ENCODE results near the gene C1orf159. TPM values are rescaled to one million over a fixed set of nuclear protein-coding genes. Genes with fewer than 3 reads are reported as not detected.
A peak's percentile ranks its signal among the peaks of the same experiment; 100 is the strongest.

C1orf159 gene
- 7.0 TPM for polyA plus RNA-seq (2013, experiment 1 of 2)
- polyA plus RNA-seq (2013, experiment 2 of 2), result 6.8 TPM

DNA sequence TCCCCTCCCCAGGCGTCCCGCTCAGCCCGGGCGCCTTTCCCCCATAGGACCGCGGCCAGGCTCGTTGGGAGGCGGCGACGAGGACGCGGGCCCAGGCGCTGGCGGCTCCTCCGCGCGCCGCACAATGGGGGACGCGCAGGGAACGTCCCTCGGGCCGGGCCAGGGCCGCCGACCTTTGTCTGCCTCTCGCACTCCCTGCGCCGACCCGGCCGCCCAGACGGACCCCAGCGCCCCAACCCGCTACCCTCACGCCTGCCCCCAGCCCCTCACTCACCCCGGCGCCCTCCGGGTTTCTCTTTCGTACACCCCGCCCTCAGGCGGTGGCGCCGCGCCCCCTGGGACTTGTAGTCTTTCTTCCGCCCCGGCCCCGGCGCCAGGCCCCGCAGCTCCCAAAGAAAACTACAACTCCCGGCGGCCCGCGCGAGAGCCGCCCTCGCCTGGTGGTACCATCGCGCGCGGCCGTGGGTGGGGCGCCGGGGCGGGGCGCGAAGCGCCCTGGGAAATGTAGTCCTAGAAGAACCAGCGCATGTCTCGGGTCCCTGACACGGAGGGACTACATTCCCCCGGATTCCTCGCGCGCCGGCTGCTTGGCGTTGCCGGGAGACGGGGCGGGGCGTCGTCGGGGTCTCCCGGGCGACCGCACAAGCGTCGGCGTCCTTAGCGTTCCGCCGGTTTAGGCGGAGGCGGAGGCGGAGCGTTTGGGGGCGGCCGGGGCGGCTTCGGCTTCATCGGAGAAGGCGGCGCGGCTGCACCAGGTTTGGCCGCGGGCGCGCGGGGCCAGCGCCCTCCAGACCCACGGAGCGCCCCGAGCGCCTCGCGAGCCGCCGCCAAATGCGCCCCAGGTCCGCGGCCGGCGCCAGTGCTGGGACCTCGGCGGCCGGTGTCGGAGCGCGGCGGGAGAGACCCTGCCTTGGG is at the start of gene C1orf159:
Gene C1orf159 (minus strand): TSS at position 304 of the 915 bp plus-strand sequence. CDS start 24,546 bp downstream, outside the sequence.
- no peaks in the 10 kb centered on the region for H3K4me1 ChIP-seq (ENCODE audit: control insufficient read depth, low read depth, low read length)
- no peaks in the 10 kb centered on the region for H3K79me2 ChIP-seq (ENCODE audit: control insufficient read depth, insufficient read depth, low read length)
- H3K4me3 ChIP-seq (ENCODE audit: low read length), result peak within 1 kb of the TSS; percentile 62
- H3K27ac ChIP-seq (ENCODE audit: low read depth, low read length), result no peak within 1 kb of the TSS
- H4K8ac ChIP-seq (ENCODE audit: low read depth, low read length), result no peak within 1 kb of the TSS
- peaks cover 5% of the 10 kb centered on the region for H3K79me1 ChIP-seq (ENCODE audit: low read length)
- H3K23ac ChIP-seq (ENCODE audit: low read length), result no peak within 1 kb of the TSS
- peak; percentile 99 for DNase-seq
- H4K5ac ChIP-seq (ENCODE audit: low read length), result no peak within 1 kb of the TSS
- H3K56ac ChIP-seq (ENCODE audit: low read length), result peak within 1 kb of the TSS; percentile 89
- H3K27me3 ChIP-seq (ENCODE audit: insufficient read depth, low read length, poor library complexity), result no peaks in the 10 kb centered on the region
- H2BK120ac ChIP-seq (ENCODE audit: low read depth, low read length), result peak within 1 kb of the TSS; percentile 16
- no peak within 1 kb of the TSS for H2BK15ac ChIP-seq (replicated peaks; ENCODE audit: low read depth)
- H3K4ac ChIP-seq (ENCODE audit: low read depth, low read length), result peak within 1 kb of the TSS; percentile 79
- H3K4me2 ChIP-seq (ENCODE audit: low read length), result peak within 1 kb of the TSS; percentile 79
- peak within 1 kb of the TSS; percentile 79 for H3K9ac ChIP-seq (ENCODE audit: low read length)
- no peak within 1 kb of the TSS for H2BK5ac ChIP-seq (ENCODE audit: low read length)
- H3K18ac ChIP-seq (ENCODE audit: low read length), result peak within 1 kb of the TSS; percentile 73
- H3K36me3 ChIP-seq (ENCODE audit: control insufficient read depth, insufficient read depth, low read length), result peaks cover 1% of the 10 kb centered on the region
- H2AK5ac ChIP-seq (ENCODE audit: low read length), result no peak within 1 kb of the TSS
- no CpG with 5 or more reads among the region's 128 CpGs for WGBS (ENCODE audit: extremely low coverage, insufficient coverage, low lambda C conversion rate)

GRCh38 chr1:1165485-1165884 is 49.6 kb upstream of the C1orf159 start:
- Histone ChIP-seq H3K56ac (ENCODE audit: low read length) (no peak overlapping the region), H3K79me2 (ENCODE audit: control insufficient read depth, insufficient read depth, low read length) (no peaks in the 10 kb centered on the region), H3K23ac (ENCODE audit: low read length) (no peak overlapping the region), H4K5ac (ENCODE audit: low read length) (no peak overlapping the region), H3K4me1 (ENCODE audit: control insufficient read depth, low read depth, low read length) (peaks cover 4% of the 10 kb centered on the region), H4K8ac (ENCODE audit: low read depth, low read length) (no peak overlapping the region), H3K4ac (ENCODE audit: low read depth, low read length) (no peak overlapping the region), H2BK15ac (replicated peaks; ENCODE audit: low read depth) (no peak overlapping the region), H3K4me2 (ENCODE audit: low read length) (no peak overlapping the region), H2BK5ac (ENCODE audit: low read length) (no peak overlapping the region), H3K27ac (ENCODE audit: low read depth, low read length) (no peak overlapping the region), H2AK5ac (ENCODE audit: low read length) (no peak overlapping the region), H3K18ac (ENCODE audit: low read length) (no peak overlapping the region), H3K9ac (ENCODE audit: low read length) (no peak overlapping the region), H2BK120ac (ENCODE audit: low read depth, low read length) (no peak overlapping the region), H3K79me1 (ENCODE audit: low read length) (no peaks in the 10 kb centered on the region), H3K27me3 (ENCODE audit: insufficient read depth, low read length, poor library complexity) (no peaks in the 10 kb centered on the region), H3K4me3 (ENCODE audit: low read length) (no peak overlapping the region), H3K36me3 (ENCODE audit: control insufficient read depth, insufficient read depth, low read length) (no peaks in the 10 kb centered on the region)
- no peak for DNase-seq
- no CpG with 5 or more reads among the region's 12 CpGs for WGBS (ENCODE audit: extremely low coverage, insufficient coverage, low lambda C conversion rate)

DNA sequence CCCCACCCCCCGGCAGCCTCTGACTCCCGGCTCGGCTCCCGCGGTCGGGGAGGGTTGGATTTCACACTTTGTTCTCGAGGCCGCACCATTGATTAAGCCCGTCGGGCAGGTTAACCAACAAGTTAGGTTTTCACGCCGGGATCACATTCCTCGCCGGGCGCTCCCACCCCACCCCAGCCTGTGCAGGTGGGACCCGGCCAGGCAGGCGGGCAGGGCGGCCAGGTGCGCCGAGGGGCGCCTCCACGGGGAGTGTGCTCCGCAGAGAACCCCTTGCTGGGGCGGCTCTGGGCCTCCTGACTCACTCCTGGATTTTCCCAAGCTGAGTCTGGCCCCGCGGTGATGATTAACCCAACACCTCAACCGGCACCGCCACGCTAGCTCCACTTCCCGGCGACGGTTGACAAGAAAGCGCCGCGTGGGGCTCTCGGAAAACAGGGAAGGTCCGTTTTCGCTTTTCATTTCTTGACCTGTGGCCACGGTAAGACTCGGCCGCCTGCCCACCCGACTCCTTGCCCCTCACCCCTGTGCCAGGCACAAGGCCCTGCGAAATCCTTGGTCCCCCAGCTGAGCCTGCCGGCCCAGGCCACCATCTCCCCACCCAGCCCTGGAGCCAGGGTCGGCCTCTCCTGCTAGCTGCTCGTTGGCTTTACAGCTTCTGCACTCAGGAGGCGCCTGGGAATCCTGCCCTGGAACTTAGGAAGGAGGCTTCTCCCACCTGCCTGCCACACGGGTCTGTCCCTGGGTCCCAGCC is 49.0 kb upstream of the C1orf159 start:
- Histone ChIP-seq H3K56ac (ENCODE audit: low read length) (peak overlapping the region; percentile 86), H2BK5ac (ENCODE audit: low read length) (no peak overlapping the region), H2AK5ac (ENCODE audit: low read length) (no peak overlapping the region), H3K9ac (ENCODE audit: low read length) (peak overlapping the region; percentile 53), H3K79me2 (ENCODE audit: control insufficient read depth, insufficient read depth, low read length) (no peaks in the 10 kb centered on the region), H4K5ac (ENCODE audit: low read length) (no peak overlapping the region), H3K27me3 (ENCODE audit: insufficient read depth, low read length, poor library complexity) (no peaks in the 10 kb centered on the region), H3K36me3 (ENCODE audit: control insufficient read depth, insufficient read depth, low read length) (no peaks in the 10 kb centered on the region), H3K4me3 (ENCODE audit: low read length) (no peak overlapping the region), H4K8ac (ENCODE audit: low read depth, low read length) (no peak overlapping the region), H3K4ac (ENCODE audit: low read depth, low read length) (no peak overlapping the region), H2BK120ac (ENCODE audit: low read depth, low read length) (no peak overlapping the region), H3K4me1 (ENCODE audit: control insufficient read depth, low read depth, low read length) (peaks cover 4% of the 10 kb centered on the region), H3K79me1 (ENCODE audit: low read length) (no peaks in the 10 kb centered on the region), H2BK15ac (replicated peaks; ENCODE audit: low read depth) (no peak overlapping the region), H3K18ac (ENCODE audit: low read length) (peak overlapping the region; percentile 24), H3K4me2 (ENCODE audit: low read length) (no peak overlapping the region), H3K23ac (ENCODE audit: low read length) (no peak overlapping the region), H3K27ac (ENCODE audit: low read depth, low read length) (no peak overlapping the region)
- peak; percentile 53 for DNase-seq
- no CpG with 5 or more reads among the region's 48 CpGs for WGBS (ENCODE audit: extremely low coverage, insufficient coverage, low lambda C conversion rate)

DNA sequence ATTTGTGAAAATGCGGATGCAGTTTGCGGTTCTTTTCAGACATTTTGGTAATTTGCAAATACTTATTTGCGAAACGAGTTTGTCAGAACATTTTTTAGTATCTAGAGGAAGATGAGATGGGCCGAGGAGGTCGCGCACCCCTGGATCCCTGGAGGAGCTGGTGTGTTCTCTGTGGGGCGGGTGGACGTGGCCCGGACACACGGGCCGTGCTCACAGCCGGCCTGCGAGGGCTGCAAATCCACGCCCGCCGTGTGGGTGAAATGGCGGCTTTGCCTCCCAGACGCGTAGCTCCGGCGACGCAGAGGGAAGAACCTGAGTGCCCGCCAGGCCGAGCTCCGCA is 48.4 kb upstream of the C1orf159 start:
- Histone ChIP-seq H3K4me1 (ENCODE audit: control insufficient read depth, low read depth, low read length) (peaks cover 4% of the 10 kb centered on the region), H3K56ac (ENCODE audit: low read length) (peak overlapping the region; percentile 86), H2AK5ac (ENCODE audit: low read length) (no peak overlapping the region), H3K27me3 (ENCODE audit: insufficient read depth, low read length, poor library complexity) (no peaks in the 10 kb centered on the region), H4K5ac (ENCODE audit: low read length) (no peak overlapping the region), H3K18ac (ENCODE audit: low read length) (peak overlapping the region; percentile 24), H2BK5ac (ENCODE audit: low read length) (no peak overlapping the region), H2BK15ac (replicated peaks; ENCODE audit: low read depth) (no peak overlapping the region), H3K27ac (ENCODE audit: low read depth, low read length) (no peak overlapping the region), H4K8ac (ENCODE audit: low read depth, low read length) (no peak overlapping the region), H3K4me2 (ENCODE audit: low read length) (no peak overlapping the region), H3K36me3 (ENCODE audit: control insufficient read depth, insufficient read depth, low read length) (no peaks in the 10 kb centered on the region), H2BK120ac (ENCODE audit: low read depth, low read length) (no peak overlapping the region), H3K9ac (ENCODE audit: low read length) (peak overlapping the region; percentile 53), H3K4me3 (ENCODE audit: low read length) (no peak overlapping the region), H3K23ac (ENCODE audit: low read length) (peak overlapping the region; percentile 80), H3K79me1 (ENCODE audit: low read length) (no peaks in the 10 kb centered on the region), H3K4ac (ENCODE audit: low read depth, low read length) (no peak overlapping the region), H3K79me2 (ENCODE audit: control insufficient read depth, insufficient read depth, low read length) (no peaks in the 10 kb centered on the region)
- WGBS (ENCODE audit: extremely low coverage, insufficient coverage, low lambda C conversion rate), result no CpG with 5 or more reads among the region's 26 CpGs
- no peak for DNase-seq

GRCh38 chr1:1163538-1164070 is 47.7 kb upstream of the C1orf159 start:
- Histone ChIP-seq H3K4me1 (ENCODE audit: control insufficient read depth, low read depth, low read length) (peaks cover 4% of the 10 kb centered on the region), H2BK120ac (ENCODE audit: low read depth, low read length) (no peak overlapping the region), H3K27ac (ENCODE audit: low read depth, low read length) (no peak overlapping the region), H3K79me1 (ENCODE audit: low read length) (no peaks in the 10 kb centered on the region), H2AK5ac (ENCODE audit: low read length) (peak overlapping the region; percentile 74), H3K4ac (ENCODE audit: low read depth, low read length) (no peak overlapping the region), H2BK15ac (replicated peaks; ENCODE audit: low read depth) (no peak overlapping the region), H3K79me2 (ENCODE audit: control insufficient read depth, insufficient read depth, low read length) (no peaks in the 10 kb centered on the region), H2BK5ac (ENCODE audit: low read length) (no peak overlapping the region), H3K4me2 (ENCODE audit: low read length) (no peak overlapping the region), H3K23ac (ENCODE audit: low read length) (no peak overlapping the region), H4K5ac (ENCODE audit: low read length) (no peak overlapping the region), H3K18ac (ENCODE audit: low read length) (no peak overlapping the region), H3K56ac (ENCODE audit: low read length) (no peak overlapping the region), H3K36me3 (ENCODE audit: control insufficient read depth, insufficient read depth, low read length) (no peaks in the 10 kb centered on the region), H3K4me3 (ENCODE audit: low read length) (no peak overlapping the region), H3K9ac (ENCODE audit: low read length) (no peak overlapping the region), H4K8ac (ENCODE audit: low read depth, low read length) (no peak overlapping the region), H3K27me3 (ENCODE audit: insufficient read depth, low read length, poor library complexity) (no peaks in the 10 kb centered on the region)
- DNase-seq, result no peak
- WGBS (ENCODE audit: extremely low coverage, insufficient coverage, low lambda C conversion rate), result no CpG with 5 or more reads among the region's 33 CpGs
